ENCODE results near the gene MVD. TPM values are rescaled to one million over a fixed set of nuclear protein-coding genes. Genes with fewer than 3 reads are reported as not detected.
A peak's percentile ranks its signal among the peaks of the same experiment; 100 is the strongest.

The MVD gene
- total and polyA plus RNA-seq, 4 experiments from 2014 or later: 15.6 to 57.0 (median 35.9) TPM

DNA sequence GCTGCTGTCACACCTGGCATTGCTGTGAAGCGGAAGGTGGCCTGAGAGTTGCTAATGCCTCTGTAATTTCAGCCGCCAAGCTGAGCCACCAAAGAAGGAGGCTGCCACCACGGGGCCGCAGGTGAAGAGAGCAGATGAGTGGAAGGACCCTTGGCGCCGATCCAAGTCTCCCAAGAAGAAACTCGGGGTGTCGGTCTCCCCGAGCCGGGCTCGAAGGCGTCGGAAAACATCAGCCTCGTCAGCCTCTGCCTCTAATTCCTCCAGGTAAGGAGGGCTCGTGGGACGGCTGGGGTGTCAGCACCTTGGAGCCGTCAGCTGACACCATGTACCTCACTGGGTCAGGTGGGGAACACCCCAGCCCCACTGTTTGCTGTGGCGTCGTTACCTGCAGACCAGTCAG, 40.8 kb downstream of the MVD start:
- H3K9me3 Mint-ChIP-seq: peaks cover 0 to 2% (median 0%) of the 10 kb centered on the region in 8 donors
- H3K27me3 ChIP-seq (ENCODE audit: insufficient read depth, low read length): no peaks in the 10 kb centered on the region
- no peak overlapping the region for H3K4me3 ChIP-seq (ENCODE audit: low read length in 2 of 2)
- peak overlapping the region; percentile 16 for H3K27ac ChIP-seq (ENCODE audit: low read depth, low read length)
- peaks cover 45% of the 10 kb centered on the region for H3K4me1 ChIP-seq (ENCODE audit: insufficient read depth, low read length)
- ChIA-PET POLR2A (ENCODE audit: partially characterized antibody) (interaction anchor here (1.0 to 3.2 kb wide), 3 partner anchors 11 to 81 kb away, joined by 3 to 73 read pairs (median 4); partner anchors contain the start of genes CTU2 and RNF166), CTCF (ENCODE audit: partially characterized antibody) (no interaction called here)
- peaks cover 32 to 56% of the 10 kb centered on the region in 2 donors for H3K36me3 Mint-ChIP-seq
- peaks cover 16 to 48% (median 28%) of the 10 kb centered on the region in 4 donors for H3K4me1 Mint-ChIP-seq
- peak in 1 of 5 donors; percentile 23 for DNase-seq
- no peak overlapping the region for H3K4me3 Mint-ChIP-seq
- peak overlapping the region; percentile 70 to 100 (median 90) for H3K27ac Mint-ChIP-seq
- H3K9me3 ChIP-seq (ENCODE audit: control insufficient read depth in 1 of 2, low read length in 2 of 2): no peaks in the 10 kb centered on the region
- H3K36me3 ChIP-seq (ENCODE audit: insufficient read depth, low read length): peaks cover 50% of the 10 kb centered on the region
- intact Hi-C loops (cut with micrococcal nuclease): no loop called here
- H3K27me3 Mint-ChIP-seq: peaks cover 0 to 1% of the 10 kb centered on the region in 2 donors

DNA sequence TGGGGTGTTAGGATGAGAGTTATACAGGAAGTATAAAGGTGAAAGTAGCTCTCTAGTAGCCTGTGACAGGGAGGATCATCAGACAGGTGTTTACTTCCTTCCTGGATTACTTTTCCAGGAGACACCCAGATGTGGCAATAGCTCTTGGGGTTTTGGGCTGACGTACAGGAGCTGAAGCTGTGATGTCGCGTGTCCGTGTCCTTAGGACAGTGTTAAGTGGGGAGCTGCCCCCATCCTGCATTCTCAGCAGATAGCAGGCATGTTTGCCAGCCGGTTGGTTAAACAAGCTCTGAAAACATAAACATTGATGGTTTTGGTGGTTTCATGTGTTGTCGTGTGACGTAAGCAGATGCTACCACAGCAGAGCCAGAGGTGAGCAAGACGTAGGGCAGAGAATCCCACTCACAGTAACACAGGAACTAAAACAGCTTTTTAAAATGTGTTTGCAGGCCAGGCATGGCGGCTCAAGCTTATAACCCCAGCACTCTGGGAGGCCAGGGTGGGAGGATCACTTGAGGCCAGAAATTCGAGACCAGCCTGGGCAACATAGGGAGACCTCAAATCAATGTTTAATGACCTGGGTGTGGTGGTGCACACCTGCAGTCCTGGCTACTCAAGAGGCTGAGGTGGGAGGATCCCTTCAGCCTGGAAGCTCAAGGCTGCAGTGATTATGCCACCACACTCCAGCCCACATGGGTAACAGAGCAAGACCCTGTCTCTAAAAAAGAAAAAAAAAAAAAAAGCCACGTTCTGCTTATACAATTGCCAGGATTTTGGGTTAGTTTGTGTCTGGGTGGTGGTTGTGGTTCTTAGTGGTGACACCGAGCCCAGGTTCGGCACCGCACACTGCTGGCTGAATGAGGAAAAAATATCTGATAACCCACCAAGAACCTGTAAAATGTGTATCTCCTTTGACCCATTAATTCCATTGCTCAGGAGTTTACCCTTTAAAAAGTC, 42.8 kb downstream of the MVD start:
- Mint-ChIP-seq H3K27me3 (peaks cover 0 to 1% of the 10 kb centered on the region in 2 donors), H3K9me3 (peaks cover 0 to 2% (median 0%) of the 10 kb centered on the region in 8 donors), H3K4me3 (peak overlapping the region; percentile 46 to 85 (median 68)), H3K4me1 (peaks cover 16 to 54% (median 31%) of the 10 kb centered on the region in 4 donors), H3K36me3 (peaks cover 23 to 51% of the 10 kb centered on the region in 2 donors), H3K27ac (peak overlapping the region; percentile 98 to 100 (median 99))
- ChIA-PET POLR2A (ENCODE audit: partially characterized antibody) (interaction anchor here (0.6 to 4.7 kb wide), 23 partner anchors 11 to 1253 kb away, joined by 3 to 73 read pairs (median 7); partner anchors contain the start of genes APRT, CTU2, CYBA and IL17C), CTCF (ENCODE audit: partially characterized antibody) (interaction anchor here (0.5 to 2.4 kb wide), 22 partner anchors 9 to 878 kb away, joined by 3 to 11 read pairs (median 4); partner anchors contain the start of genes MVD and ZC3H18)
- intact Hi-C loops (cut with micrococcal nuclease): loop anchor here (1.0 to 2.0 kb wide), 3 partner anchors 15 to 81 kb away; partner anchors contain the start of gene CYBA
- Histone ChIP-seq H3K27me3 (ENCODE audit: insufficient read depth, low read length) (no peaks in the 10 kb centered on the region), H3K4me1 (ENCODE audit: insufficient read depth, low read length) (peaks cover 45% of the 10 kb centered on the region), H3K9me3 (ENCODE audit: control insufficient read depth in 1 of 2, low read length in 2 of 2) (no peaks in the 10 kb centered on the region), H3K27ac (ENCODE audit: low read depth, low read length) (peak overlapping the region; percentile 65), H3K4me3 (ENCODE audit: low read length in 2 of 2) (no peak overlapping the region), H3K36me3 (ENCODE audit: insufficient read depth, low read length) (peaks cover 47% of the 10 kb centered on the region)
- DNase-seq: peak; percentile 90 to 95 (median 92)

DNA sequence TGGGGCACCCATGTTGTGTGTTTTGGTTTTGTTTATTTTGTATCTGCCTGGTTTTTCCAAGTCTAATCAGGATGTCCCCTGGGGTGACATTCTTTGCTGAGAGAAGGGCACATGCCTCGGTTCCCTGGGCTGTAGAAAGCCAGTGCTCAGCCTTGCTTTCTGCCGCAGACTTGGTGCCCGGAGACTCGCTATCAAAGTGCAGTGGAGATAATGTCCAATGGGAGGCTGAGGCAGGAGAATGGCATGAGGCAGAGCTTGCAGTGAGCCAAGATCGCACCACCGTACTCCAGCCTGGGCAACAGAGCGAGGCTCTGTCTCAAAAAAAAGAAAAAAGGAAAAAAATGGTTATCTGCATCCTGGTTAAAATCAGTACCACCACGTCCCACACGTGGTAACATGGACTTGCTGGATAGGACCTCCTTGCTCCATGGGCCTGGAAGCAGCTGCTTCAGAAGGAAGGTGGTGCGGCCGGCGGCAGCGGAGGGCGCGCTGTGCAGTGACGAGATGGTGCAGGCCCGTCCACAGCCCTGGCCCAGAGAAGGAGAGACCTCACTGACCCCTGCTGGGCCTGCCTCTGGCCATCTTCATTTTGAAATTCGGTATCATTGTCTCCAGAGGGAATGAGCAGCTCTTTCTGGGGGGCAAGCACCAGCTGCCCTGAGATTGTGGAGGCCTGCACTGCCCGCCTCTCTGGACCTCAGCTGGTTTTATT, 43.8 kb downstream of the MVD start:
- Mint-ChIP-seq H3K36me3 (peaks cover 23 to 55% of the 10 kb centered on the region in 2 donors), H3K4me1 (peaks cover 16 to 59% (median 31%) of the 10 kb centered on the region in 4 donors), H3K9me3 (peaks cover 0 to 2% (median 0%) of the 10 kb centered on the region in 8 donors), H3K27ac (peak overlapping the region; percentile 98 to 100 (median 99)), H3K27me3 (peaks cover 0 to 1% of the 10 kb centered on the region in 2 donors), H3K4me3 (peak overlapping the region in 5 of 8 donors; percentile 60 to 85 (median 67))
- peaks cover 37% of the 10 kb centered on the region for H3K36me3 ChIP-seq (ENCODE audit: insufficient read depth, low read length)
- H3K4me1 ChIP-seq (ENCODE audit: insufficient read depth, low read length): peaks cover 45% of the 10 kb centered on the region
- intact Hi-C loops (cut with micrococcal nuclease): loop anchor here (2.0 kb wide), 1 partner anchor 16 kb away; no protein-coding TSS in a partner anchor
- CTCF ChIA-PET (ENCODE audit: partially characterized antibody): interaction anchor here (0.9 to 2.4 kb wide), 15 partner anchors 9 to 194 kb away, joined by 3 to 11 read pairs (median 5); partner anchors contain the start of genes MVD and ZC3H18
- H3K27ac ChIP-seq (ENCODE audit: low read depth, low read length): peak overlapping the region; percentile 65
- peak in 1 of 5 donors; percentile 27 for DNase-seq
- H3K27me3 ChIP-seq (ENCODE audit: insufficient read depth, low read length): no peaks in the 10 kb centered on the region
- POLR2A ChIA-PET (ENCODE audit: partially characterized antibody): interaction anchor here (0.6 to 4.7 kb wide), 20 partner anchors 12 to 1254 kb away, joined by 3 to 73 read pairs (median 9); partner anchors contain the start of genes APRT, CTU2, CYBA and IL17C
- H3K4me3 ChIP-seq (ENCODE audit: low read length in 2 of 2): no peak overlapping the region
- no peaks in the 10 kb centered on the region for H3K9me3 ChIP-seq (ENCODE audit: control insufficient read depth in 1 of 2, low read length in 2 of 2)

DNA sequence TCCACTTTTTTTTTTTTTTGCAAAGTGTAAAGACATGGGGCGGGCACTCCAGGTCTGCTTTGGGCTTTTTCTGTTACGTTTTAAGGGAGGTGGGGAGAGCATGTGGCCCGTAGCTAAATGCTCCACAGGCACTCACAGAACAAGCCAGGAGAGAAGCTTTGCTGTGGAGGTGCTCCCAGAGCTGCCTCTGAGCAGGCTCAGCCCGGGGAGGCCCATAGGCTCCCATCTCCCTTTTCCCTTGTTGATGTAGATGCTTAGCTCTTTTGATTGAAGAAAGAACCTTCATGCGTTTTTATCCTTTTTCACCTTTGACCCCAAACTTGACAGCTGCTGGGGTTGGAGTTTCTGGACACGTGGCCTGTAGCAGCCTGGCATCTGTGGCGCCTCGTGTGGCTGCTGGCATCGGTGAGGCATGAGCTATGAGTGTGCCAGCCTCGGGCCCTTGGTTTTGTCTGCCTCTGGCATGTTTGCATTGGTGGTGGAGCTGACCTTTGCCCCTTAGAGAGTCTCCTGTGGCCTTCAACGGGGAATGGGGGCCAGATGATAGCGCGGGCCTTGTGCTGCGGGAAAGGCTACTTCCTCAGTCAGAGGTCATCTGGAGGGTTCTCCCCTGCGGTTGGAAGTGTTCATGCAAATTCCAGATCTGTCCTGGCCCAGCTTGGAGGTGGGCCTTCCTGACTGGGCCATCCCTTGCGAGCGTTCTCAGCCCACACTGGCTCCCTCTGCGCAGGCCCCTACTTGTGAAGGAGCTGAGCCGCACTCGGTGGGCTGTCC, 44.5 kb downstream of the MVD start:
- peaks cover 45% of the 10 kb centered on the region for H3K4me1 ChIP-seq (ENCODE audit: insufficient read depth, low read length)
- H3K4me3 Mint-ChIP-seq: peak overlapping the region in 1 of 8 donors; percentile 21
- ChIA-PET CTCF (ENCODE audit: partially characterized antibody) (interaction anchor here (0.9 to 2.3 kb wide), 3 partner anchors 9 to 83 kb away, joined by 3 to 6 read pairs (median 5); no protein-coding TSS in a partner anchor), POLR2A (ENCODE audit: partially characterized antibody) (interaction anchor here (0.6 to 4.7 kb wide), 7 partner anchors 13 to 624 kb away, joined by 3 to 50 read pairs (median 32); partner anchors contain the start of genes IL17C and ZC3H18)
- H3K27ac Mint-ChIP-seq: peak overlapping the region; percentile 98 to 100 (median 99)
- H3K4me1 Mint-ChIP-seq: peaks cover 20 to 65% (median 35%) of the 10 kb centered on the region in 4 donors
- H3K27me3 ChIP-seq (ENCODE audit: insufficient read depth, low read length): no peaks in the 10 kb centered on the region
- H3K9me3 Mint-ChIP-seq: peaks cover 0 to 2% (median 0%) of the 10 kb centered on the region in 8 donors
- peaks cover 35% of the 10 kb centered on the region for H3K36me3 ChIP-seq (ENCODE audit: insufficient read depth, low read length)
- peaks cover 22 to 54% of the 10 kb centered on the region in 2 donors for H3K36me3 Mint-ChIP-seq
- H3K27me3 Mint-ChIP-seq: peaks cover 0 to 1% of the 10 kb centered on the region in 2 donors
- H3K4me3 ChIP-seq (ENCODE audit: low read length in 2 of 2): no peak overlapping the region
- no peaks in the 10 kb centered on the region for H3K9me3 ChIP-seq (ENCODE audit: control insufficient read depth in 1 of 2, low read length in 2 of 2)
- intact Hi-C loops (cut with micrococcal nuclease): loop anchor here (2.0 kb wide), 1 partner anchor 16 kb away; no protein-coding TSS in a partner anchor
- DNase-seq: peak in 1 of 5 donors; percentile 30
- peak overlapping the region; percentile 65 for H3K27ac ChIP-seq (ENCODE audit: low read depth, low read length)

DNA sequence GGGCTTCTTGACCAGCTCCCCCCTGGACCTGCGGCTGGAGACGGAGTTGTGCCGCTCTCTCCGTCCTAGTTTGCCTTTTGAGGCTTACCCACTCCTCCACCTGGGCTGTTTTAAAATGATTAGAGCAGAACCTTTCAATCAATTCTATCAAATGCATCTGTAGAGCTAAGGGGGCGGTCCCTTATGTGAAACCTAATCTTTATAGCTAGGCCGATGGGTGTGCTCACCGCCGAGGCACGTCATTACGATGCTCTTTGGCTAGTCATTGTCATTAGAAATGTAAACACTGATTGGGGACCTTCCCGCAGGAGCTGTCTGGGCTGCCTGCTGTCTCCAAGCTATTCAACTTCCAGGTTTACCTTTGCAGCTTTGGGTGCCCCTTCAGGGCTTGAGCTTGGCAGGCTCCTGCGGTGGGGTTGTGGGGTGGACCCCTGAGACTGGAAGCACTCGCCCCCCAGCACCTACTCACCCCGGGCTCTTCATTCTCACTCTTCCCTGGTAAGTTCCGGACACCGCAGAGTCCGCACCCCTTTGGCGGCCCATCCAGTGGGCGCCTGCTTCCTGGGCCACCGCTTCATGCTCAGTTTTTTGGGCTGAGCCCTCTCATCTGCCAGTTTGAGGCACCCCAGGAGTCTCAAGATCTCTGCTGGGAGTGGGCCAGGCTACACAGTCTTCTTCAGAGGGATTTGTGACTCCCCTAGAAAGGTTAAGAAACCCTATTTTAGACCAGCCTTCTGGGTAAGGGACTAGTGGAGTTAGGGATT, 45.4 kb downstream of the MVD start:
- DNase-seq: no peak
- ChIA-PET CTCF (ENCODE audit: partially characterized antibody) (interaction anchor here (0.9 to 1.1 kb wide), 3 partner anchors 12 to 33 kb away, joined by 3 read pairs; no protein-coding TSS in a partner anchor), POLR2A (ENCODE audit: partially characterized antibody) (interaction anchor here (3.7 to 4.7 kb wide), 2 partner anchors 14 to 23 kb away, joined by 34 to 50 read pairs; partner anchors contain the start of gene IL17C)
- Mint-ChIP-seq H3K4me3 (no peak overlapping the region), H3K9me3 (peaks cover 0 to 2% (median 0%) of the 10 kb centered on the region in 8 donors), H3K36me3 (peaks cover 18 to 57% of the 10 kb centered on the region in 2 donors), H3K4me1 (peaks cover 21 to 60% (median 35%) of the 10 kb centered on the region in 4 donors), H3K27ac (peak overlapping the region; percentile 98 to 100 (median 99)), H3K27me3 (peaks cover 0 to 1% of the 10 kb centered on the region in 2 donors)
- intact Hi-C loops (cut with micrococcal nuclease): loop anchor here (2.0 kb wide), 1 partner anchor 17 kb away; no protein-coding TSS in a partner anchor
- Histone ChIP-seq H3K9me3 (ENCODE audit: control insufficient read depth in 1 of 2, low read length in 2 of 2) (no peaks in the 10 kb centered on the region), H3K27ac (ENCODE audit: low read depth, low read length) (no peak overlapping the region), H3K36me3 (ENCODE audit: insufficient read depth, low read length) (peaks cover 34% of the 10 kb centered on the region), H3K4me1 (ENCODE audit: insufficient read depth, low read length) (peaks cover 45% of the 10 kb centered on the region), H3K4me3 (ENCODE audit: low read length in 2 of 2) (no peak overlapping the region), H3K27me3 (ENCODE audit: insufficient read depth, low read length) (no peaks in the 10 kb centered on the region)
